PFSK-1 (cell line): ENCODE data around the gene VRK3.

Experiments
- FOXP2 ChIP-seq: optimal IDR thresholded peaks from 2 replicates; pipeline ENCODE3; 2011; ENCODE audit warnings: borderline replicate concordance, control low read depth, inconsistent platforms; ENCODE audit not compliant: insufficient read depth; ENCODE audit errors: extremely low read length, extremely low read depth
- POLR2AphosphoS5 ChIP-seq: IDR thresholded peaks from 2 replicates; pipeline ENCODE4 v1.6.1; 2012; ENCODE audit warnings: low read depth, mild to moderate bottlenecking, control low read depth, low read length, moderate library complexity
- SIN3A ChIP-seq: IDR thresholded peaks from 2 replicates; pipeline ENCODE4 v1.6.1; 2012; ENCODE audit warnings: mild to moderate bottlenecking, low read length, moderate library complexity, borderline replicate concordance; ENCODE audit not compliant: insufficient read depth
- TAF1 ChIP-seq: IDR thresholded peaks from 2 replicates; pipeline ENCODE4 v1.6.1; 2012; ENCODE audit warnings: low read length, control low read depth, borderline replicate concordance; ENCODE audit not compliant: insufficient read depth
- TF ChIP-seq, protein P1 (sequence below), 2 experiments: IDR thresholded peaks; 2 replicates each; pipeline versions ENCODE4 v1.6.1 to v1.8.0; 2011 to 2012; ENCODE audit warnings: low read depth in 2 of 2, low read length in 2 of 2, control low read depth in 1 of 2, inconsistent platforms in 1 of 2, mild to moderate bottlenecking in 1 of 2, moderate library complexity in 1 of 2; ENCODE audit not compliant: insufficient read depth in 1 of 2

Gene VRK3

DNA sequence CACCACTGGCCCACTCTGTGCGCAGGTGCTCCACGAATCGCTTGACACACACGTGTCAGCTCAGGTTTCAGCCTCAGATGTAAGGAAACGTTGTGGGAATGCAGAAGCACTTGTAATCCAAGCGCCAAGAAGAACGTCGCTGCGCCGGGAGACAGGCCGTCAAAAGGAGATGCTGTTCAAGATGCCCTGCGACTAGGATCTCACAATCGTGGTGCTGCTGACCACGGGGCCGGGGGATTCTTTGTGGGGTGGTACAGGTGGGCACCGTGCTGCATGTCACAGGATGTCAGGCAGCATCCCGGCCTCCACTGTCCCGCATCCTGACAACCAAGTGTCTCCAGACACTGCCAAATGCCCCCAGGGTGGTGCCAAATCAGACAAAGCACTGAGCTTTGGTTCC, 47.3 kb downstream of the VRK3 start:
- no peak for TF ChIP-seq SIN3A
- no peak for TF ChIP-seq FOXP2
- no peak for TF ChIP-seq POLR2AphosphoS5
- TF ChIP-seq, protein P1, sequence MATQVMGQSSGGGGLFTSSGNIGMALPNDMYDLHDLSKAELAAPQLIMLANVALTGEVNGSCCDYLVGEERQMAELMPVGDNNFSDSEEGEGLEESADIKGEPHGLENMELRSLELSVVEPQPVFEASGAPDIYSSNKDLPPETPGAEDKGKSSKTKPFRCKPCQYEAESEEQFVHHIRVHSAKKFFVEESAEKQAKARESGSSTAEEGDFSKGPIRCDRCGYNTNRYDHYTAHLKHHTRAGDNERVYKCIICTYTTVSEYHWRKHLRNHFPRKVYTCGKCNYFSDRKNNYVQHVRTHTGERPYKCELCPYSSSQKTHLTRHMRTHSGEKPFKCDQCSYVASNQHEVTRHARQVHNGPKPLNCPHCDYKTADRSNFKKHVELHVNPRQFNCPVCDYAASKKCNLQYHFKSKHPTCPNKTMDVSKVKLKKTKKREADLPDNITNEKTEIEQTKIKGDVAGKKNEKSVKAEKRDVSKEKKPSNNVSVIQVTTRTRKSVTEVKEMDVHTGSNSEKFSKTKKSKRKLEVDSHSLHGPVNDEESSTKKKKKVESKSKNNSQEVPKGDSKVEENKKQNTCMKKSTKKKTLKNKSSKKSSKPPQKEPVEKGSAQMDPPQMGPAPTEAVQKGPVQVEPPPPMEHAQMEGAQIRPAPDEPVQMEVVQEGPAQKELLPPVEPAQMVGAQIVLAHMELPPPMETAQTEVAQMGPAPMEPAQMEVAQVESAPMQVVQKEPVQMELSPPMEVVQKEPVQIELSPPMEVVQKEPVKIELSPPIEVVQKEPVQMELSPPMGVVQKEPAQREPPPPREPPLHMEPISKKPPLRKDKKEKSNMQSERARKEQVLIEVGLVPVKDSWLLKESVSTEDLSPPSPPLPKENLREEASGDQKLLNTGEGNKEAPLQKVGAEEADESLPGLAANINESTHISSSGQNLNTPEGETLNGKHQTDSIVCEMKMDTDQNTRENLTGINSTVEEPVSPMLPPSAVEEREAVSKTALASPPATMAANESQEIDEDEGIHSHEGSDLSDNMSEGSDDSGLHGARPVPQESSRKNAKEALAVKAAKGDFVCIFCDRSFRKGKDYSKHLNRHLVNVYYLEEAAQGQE (IDR thresholded peaks at IDR 0.05; ENCODE audit: insufficient read depth in 1 of 2, low read depth in 2 of 2, low read length in 2 of 2) = no peak
- no peak for TF ChIP-seq TAF1

DNA sequence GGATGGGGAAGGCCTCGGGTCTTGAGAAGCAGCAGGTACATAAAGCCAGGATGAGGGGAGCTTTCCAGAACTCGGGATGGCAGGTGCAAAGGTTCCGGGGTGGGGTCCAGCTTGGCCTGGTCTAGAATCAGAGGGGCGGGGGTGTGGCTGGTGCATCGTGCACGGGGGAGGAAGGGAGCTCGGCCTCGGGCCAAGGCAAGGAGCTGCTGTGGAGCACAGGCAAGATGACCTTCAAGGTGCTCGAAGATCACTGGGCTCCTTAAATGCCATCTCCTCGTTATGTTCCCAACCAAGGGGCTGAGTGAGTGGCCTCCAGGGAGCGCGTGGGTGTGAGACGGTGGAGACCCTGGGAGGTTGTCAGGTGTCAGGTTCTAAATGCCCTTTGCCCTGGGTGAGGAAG, 48.1 kb downstream of the VRK3 start:
- TF ChIP-seq, protein P1 (IDR thresholded peaks at IDR 0.05; ENCODE audit: insufficient read depth in 1 of 2, low read depth in 2 of 2, low read length in 2 of 2) = no peak
- no peak for TF ChIP-seq FOXP2
- TF ChIP-seq TAF1 = no peak

DNA sequence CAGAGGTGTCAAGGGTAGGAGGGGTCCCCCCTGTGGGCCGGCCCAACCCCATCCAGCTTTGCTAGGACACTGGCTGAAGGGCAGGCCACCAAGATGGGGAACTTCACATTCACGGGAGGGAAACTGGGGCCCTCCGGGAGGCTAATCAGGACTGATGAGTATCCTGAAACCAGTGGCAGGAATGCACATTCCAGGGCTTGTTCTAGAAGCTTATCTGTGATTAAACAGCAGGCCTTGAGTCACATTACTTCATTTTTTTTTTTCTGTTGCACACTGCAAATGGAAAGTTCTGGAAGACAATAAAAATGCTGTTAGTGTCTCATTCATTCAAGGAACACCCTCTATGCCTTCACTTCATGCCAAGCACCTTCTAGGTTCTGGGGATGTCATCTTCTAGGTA, 48.7 kb downstream of the VRK3 start:
- TF ChIP-seq POLR2AphosphoS5 = no peak
- no peak for TF ChIP-seq TAF1
- no peak for TF ChIP-seq FOXP2
- TF ChIP-seq SIN3A = no peak
- TF ChIP-seq, protein P1 (IDR thresholded peaks at IDR 0.05; ENCODE audit: insufficient read depth in 1 of 2, low read depth in 2 of 2, low read length in 2 of 2) = no peak

DNA sequence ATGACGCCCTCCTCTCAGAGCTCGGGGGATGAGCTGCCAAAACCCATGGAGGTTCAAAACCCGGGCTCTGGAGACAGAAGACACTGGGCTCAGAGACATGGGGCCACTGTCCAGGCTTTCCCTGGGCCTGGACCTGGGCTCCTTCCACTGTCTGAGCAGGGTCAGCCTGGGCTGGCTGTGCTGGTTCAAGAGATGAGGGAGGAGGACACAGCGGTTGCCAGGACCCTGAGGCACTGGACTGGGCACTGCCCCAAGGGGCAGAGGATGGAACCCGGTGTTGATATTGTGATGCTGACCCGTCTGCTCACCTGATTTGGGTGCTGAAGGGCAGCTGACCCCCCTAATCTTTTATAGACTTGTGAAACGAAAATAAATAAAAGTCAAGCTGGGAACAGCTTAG, 50.1 kb downstream of the VRK3 start:
- TF ChIP-seq TAF1 (no peak), POLR2AphosphoS5 (no peak), FOXP2 (no peak), SIN3A (no peak)

DNA sequence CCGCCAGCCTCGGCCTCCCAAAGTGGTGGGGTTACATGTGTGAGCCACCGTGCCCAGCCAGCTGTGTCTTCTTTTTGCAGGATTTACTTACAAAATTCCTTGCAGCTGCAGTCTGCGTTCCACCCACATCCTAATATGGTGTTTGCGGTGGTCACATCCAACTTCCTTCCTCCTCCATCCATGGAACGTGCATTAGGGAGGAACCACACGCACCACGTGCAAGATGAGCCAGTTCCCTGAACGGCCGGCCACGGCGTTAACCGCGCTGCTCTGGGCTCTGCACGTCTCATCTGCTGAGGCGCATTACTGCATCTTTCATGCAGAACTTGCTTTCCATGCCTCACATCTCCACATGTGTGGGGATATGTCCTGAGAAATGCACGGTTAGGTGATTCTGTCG, 51.2 kb downstream of the VRK3 start:
- TF ChIP-seq, protein P1 (IDR thresholded peaks at IDR 0.05; ENCODE audit: insufficient read depth in 1 of 2, low read depth in 2 of 2, low read length in 2 of 2) = no peak
- no peak for TF ChIP-seq TAF1
- no peak for TF ChIP-seq POLR2AphosphoS5
- TF ChIP-seq SIN3A = no peak
